GM12874 (cell line): ENCODE data around the gene DENND5B.

Experiments used
- CTCF ChIP-seq: IDR thresholded peaks from 2 replicates; pipeline ENCODE4 v1.5.1; 2011; ENCODE audit warnings: low read depth, mild to moderate bottlenecking, control low read depth, low read length, moderate library complexity; ENCODE audit not compliant: insufficient read depth

Gene DENND5B

DNA sequence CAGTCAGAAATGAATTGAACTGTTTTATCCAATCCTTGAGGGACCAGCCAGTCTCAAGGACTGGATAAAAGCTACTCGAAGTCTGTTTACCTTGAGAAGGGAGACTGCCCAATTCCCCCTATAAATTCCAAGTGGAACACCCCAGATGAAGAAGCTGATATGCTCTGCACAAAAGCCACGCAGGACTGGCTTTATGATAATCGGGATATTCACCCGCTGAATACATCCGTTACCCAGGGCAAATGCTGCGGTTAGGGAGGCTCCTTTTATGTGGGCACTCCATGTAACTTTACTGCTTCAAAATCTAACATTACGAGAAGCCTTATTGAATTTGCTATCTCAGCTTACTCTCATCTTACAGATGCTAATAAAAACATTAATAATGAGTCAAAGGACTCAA is 119.1 kb downstream of the DENND5B start:
- TF ChIP-seq CTCF: no peak

GRCh38 chr12:31471051-31471450 is 119.9 kb downstream of the DENND5B start:
- TF ChIP-seq CTCF: no peak

GRCh38 chr12:31470459-31470858 is 120.5 kb downstream of the DENND5B start:
- no peak for TF ChIP-seq CTCF

DNA sequence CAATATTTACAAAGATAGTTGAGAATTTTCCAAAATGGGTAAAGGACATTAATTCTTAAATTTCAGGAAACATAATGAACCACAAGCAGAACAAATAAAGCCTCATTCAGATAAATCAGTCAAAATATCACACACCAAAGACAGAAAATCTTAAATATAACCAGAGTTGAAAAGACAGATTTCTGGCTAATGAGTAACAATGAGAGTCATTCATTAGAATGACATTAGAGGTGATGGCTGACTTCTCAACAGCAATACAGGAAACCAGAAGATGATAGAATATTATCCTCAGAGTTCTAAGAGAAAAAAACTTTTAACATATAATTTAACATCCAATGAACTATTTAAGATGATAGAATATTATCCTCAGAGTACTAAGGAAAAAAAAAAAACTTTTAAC is 124.2 kb downstream of the DENND5B start:
- no peak for TF ChIP-seq CTCF

DNA sequence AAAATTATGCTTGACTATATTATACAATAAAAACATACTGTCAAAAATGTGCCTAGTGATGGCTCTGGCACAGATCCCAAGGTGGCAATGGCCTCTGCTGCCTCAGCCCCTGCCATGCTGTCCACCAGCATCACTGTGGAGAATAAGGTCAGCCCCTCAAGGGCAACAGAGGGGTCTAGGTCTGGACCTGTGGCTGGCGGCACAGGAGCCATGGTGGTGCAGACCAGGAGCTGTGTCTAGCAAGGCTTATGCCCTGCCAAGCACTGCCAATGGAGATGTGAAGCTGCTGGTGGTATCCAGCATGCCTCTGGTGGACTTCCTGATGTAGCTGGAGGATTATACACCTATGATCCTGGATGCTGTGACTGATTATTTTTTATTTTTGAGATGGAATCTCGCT is 125.9 kb downstream of the DENND5B start:
- TF ChIP-seq CTCF: no peak

DNA sequence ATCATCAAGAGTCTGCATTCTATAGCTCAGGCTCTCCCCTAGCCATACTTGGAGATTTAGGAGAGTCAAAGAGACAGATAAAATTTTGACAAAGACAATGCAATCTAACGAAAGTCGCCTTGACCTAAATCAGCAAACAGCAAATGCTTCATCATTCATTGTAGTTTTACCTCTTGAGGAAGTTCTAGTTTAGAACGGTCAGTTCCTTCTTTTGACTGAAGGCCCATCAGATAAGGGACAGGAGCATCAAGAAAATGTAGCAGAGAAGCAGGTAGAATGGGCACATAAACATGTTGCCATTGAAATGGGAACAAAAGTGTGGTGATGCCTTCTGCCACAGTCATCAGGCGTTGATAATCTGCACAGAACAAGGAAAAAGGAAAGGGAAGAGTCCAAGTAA is 130.9 kb downstream of the DENND5B start:
- TF ChIP-seq CTCF: no peak

DNA sequence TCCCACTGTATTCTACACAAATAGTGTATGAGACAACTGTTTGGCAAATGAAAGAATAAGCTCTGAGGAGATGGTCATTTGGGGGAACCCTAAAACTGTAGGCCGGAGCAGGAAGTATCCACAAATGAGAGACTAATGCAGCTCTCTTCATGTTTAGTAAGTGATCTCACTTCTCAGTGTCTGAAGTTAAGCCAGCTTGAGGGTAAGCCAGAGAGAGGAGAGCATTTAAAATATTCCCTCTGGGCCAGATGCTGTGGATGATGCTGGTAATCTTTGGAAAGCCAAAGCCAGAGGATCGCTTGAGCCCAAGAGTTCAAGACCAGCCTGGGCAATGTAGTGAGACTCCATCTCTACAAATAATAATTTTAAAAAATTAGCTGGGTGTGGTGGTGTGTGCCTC is 134.4 kb downstream of the DENND5B start:
- no peak for TF ChIP-seq CTCF

GRCh38 chr12:31444736-31445135 is 146.2 kb downstream of the DENND5B start:
- no peak for TF ChIP-seq CTCF
